ENCODE results near the gene TUFM. TPM values are rescaled to one million over a fixed set of nuclear protein-coding genes. Genes with fewer than 3 reads are reported as not detected.

TUFM gene
- total RNA-seq, 1 donor from 2014 or later, result 236 TPM

- DNase-seq, result no peak
- H3K36me3 ChIP-seq, result peaks cover 65% of the 10 kb centered on the region
- H3K4me1 ChIP-seq, result peaks cover 5% of the 10 kb centered on the region
- TF ChIP-seq CTCF (IDR thresholded peaks at IDR 0.05; ENCODE audit: borderline replicate concordance), result no peak
- H3K27ac ChIP-seq (replicated peaks), result peak overlapping the region; percentile 8
- H3K9me3 ChIP-seq (replicated peaks), result no peaks in the 10 kb centered on the region
- intact Hi-C loops (cut with micrococcal nuclease), result no loop called here
- H3K4me3 ChIP-seq, result no peak overlapping the region
- no peaks in the 10 kb centered on the region for H3K27me3 ChIP-seq (ENCODE audit: low read depth)
Measured at GRCh38 chr16:28839899-28840298, 6.2 kb downstream of the TUFM start.

GRCh38 chr16:28839004-28839639, 7.0 kb downstream of the TUFM start:
- H3K36me3 ChIP-seq, result peaks cover 65% of the 10 kb centered on the region
- TF ChIP-seq CTCF (IDR thresholded peaks at IDR 0.05; ENCODE audit: borderline replicate concordance), result no peak
- no peak overlapping the region for H3K4me3 ChIP-seq
- no peaks in the 10 kb centered on the region for H3K27me3 ChIP-seq (ENCODE audit: low read depth)
- no peaks in the 10 kb centered on the region for H3K4me1 ChIP-seq
- DNase-seq, result no peak
- no peaks in the 10 kb centered on the region for H3K9me3 ChIP-seq (replicated peaks)
- no peak overlapping the region for H3K27ac ChIP-seq (replicated peaks)
- intact Hi-C loops (cut with micrococcal nuclease), result no loop called here

GRCh38 chr16:28838558-28838918, 7.6 kb downstream of the TUFM start:
- peaks cover 65% of the 10 kb centered on the region for H3K36me3 ChIP-seq
- intact Hi-C loops (cut with micrococcal nuclease), result no loop called here
- no peak for TF ChIP-seq CTCF (IDR thresholded peaks at IDR 0.05; ENCODE audit: borderline replicate concordance)
- no peaks in the 10 kb centered on the region for H3K27me3 ChIP-seq (ENCODE audit: low read depth)
- DNase-seq, result no peak
- no peak overlapping the region for H3K27ac ChIP-seq (replicated peaks)
- H3K4me3 ChIP-seq, result no peak overlapping the region
- H3K4me1 ChIP-seq, result no peaks in the 10 kb centered on the region
- no peaks in the 10 kb centered on the region for H3K9me3 ChIP-seq (replicated peaks)

GRCh38 chr16:28837672-28838557, 8.2 kb downstream of the TUFM start:
- H3K4me1 ChIP-seq, result no peaks in the 10 kb centered on the region
- DNase-seq, result no peak
- H3K27me3 ChIP-seq (ENCODE audit: low read depth), result no peaks in the 10 kb centered on the region
- TF ChIP-seq CTCF (IDR thresholded peaks at IDR 0.05; ENCODE audit: borderline replicate concordance), result no peak
- intact Hi-C loops (cut with micrococcal nuclease), result no loop called here
- no peak overlapping the region for H3K27ac ChIP-seq (replicated peaks)
- no peak overlapping the region for H3K4me3 ChIP-seq
- H3K36me3 ChIP-seq, result peaks cover 65% of the 10 kb centered on the region
- H3K9me3 ChIP-seq (replicated peaks), result no peaks in the 10 kb centered on the region

- Histone ChIP-seq H3K27ac (replicated peaks) (no peak overlapping the region), H3K36me3 (peaks cover 65% of the 10 kb centered on the region), H3K27me3 (ENCODE audit: low read depth) (no peaks in the 10 kb centered on the region), H3K4me1 (no peaks in the 10 kb centered on the region), H3K9me3 (replicated peaks) (no peaks in the 10 kb centered on the region), H3K4me3 (no peak overlapping the region)
- intact Hi-C loops (cut with micrococcal nuclease), result no loop called here
- TF ChIP-seq CTCF (IDR thresholded peaks at IDR 0.05; ENCODE audit: borderline replicate concordance), result no peak
- DNase-seq, result no peak
Measured at GRCh38 chr16:28836761-28837064, 9.4 kb downstream of the TUFM start.

Data from left ventricle myocardium inferior (tissue), 1 donor.